Fibroblast of skin of left quadriceps (primary cell): Measurements from ENCODE around the gene PTRHD1.
A peak's percentile ranks its signal among the peaks of the same experiment; 100 is the strongest.
"Not testable (repeated sequence)": the region's sequence is repeated elsewhere in the genome, so short reads cannot be mapped to it uniquely, and the experiment has no call there.

Experiments used
- DNase-seq, 2 experiments: peaks; one replicate each; pipeline ENCODE4 v3.0.0-alpha.2; 2013; ENCODE audit warnings: low read depth in 2 of 2

Gene PTRHD1, protein sequence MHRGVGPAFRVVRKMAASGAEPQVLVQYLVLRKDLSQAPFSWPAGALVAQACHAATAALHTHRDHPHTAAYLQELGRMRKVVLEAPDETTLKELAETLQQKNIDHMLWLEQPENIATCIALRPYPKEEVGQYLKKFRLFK

DNA sequence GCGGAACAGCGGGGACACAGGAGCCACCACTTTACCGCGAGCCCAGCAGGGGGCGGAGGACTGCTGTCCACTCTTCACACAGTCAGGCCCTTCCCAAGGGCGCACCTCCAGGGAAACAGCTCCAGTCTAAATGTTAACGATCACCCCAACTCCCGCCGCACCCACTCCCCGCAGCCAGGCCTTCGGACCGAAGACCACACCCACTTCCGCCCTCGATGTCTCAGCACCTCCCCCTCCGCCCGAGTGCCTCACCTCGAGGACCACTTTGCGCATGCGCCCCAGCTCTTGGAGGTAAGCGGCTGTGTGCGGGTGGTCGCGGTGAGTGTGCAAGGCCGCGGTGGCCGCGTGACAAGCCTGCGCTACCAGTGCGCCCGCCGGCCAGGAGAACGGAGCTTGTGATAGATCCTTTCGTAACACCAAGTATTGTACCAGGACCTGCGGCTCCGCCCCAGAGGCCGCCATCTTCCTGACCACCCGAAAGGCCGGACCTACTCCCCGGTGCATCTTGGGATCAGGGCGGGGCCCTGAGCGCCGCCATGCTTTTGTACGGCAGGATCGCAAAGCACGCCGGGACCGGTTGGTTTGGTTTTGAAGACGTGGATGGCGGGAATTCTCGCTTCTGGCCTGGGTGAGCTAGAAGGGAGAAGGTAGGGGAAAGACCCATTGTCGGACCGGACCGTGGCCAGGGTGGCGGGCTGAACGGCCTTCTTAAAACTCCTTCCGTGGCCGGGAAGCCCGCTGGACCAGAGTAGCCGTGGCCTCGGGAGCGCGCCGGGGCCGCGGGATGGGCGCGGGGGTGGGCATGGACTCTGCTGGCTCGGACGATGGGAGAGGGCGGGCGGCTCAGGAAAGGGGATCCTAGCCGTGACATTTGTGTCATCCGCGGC is at the start of gene PTRHD1, which contains the start of gene CENPO:
Gene PTRHD1, minus strand, starts transcription at position 518 of the 887 bp plus-strand sequence. Its CDS starts 14 bp downstream, at position 504.
Gene CENPO, plus strand, starts transcription at position 552 of the 887 bp plus-strand sequence. CDS start 495 bp downstream, outside the sequence.
- peak; percentile 92 for DNase-seq

DNA sequence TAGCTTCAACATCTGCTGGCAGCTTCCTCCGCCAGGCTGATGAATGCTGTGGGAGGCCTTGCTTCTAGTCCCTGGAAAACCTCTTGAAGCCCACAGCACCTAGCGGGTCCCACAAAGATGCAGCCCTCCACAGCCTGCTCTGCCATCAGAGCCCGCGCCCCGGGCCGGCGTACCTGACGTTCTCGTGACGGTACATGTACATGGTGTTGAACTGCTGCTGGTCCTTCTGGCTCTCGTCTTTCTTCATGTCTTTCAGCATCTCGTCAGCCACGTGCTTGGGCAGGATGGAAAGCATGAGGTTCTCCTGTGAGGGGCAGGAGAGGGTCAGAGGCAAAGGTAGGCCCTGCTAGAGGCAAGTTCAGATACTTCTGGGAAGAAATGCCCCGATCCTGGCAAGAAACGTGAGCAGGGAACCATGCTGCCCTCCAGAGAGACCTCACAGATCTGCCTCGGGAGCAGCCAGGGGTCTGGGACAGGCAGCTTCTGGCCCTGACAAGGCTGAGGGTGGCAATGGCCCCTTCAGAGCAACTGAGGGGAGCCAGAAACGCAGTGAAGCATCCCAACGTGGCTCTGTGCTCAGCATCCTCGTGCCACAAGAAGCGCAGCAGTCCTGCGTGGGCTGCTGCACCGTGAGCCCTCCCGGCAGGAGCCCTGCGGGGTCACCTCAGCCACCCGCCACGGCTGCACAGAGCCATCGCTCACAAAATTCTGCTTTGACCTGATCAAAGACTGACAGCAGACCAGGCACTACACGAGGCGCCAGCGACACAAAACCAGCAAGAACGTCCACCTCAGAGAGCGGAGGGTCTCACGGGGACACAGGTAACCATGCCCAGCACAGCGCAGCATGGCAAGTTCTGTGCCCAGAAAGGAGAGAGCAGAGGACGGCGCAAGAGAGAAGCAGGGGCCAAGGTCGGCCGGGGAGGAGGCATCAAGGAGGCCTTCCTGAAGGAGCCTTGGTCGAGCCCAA is 49.2 kb upstream of the PTRHD1 start:
- no peak for DNase-seq

GRCh38 chr2:24840962-24841945 is 48.1 kb upstream of the PTRHD1 start:
- DNase-seq, result no peak

DNA sequence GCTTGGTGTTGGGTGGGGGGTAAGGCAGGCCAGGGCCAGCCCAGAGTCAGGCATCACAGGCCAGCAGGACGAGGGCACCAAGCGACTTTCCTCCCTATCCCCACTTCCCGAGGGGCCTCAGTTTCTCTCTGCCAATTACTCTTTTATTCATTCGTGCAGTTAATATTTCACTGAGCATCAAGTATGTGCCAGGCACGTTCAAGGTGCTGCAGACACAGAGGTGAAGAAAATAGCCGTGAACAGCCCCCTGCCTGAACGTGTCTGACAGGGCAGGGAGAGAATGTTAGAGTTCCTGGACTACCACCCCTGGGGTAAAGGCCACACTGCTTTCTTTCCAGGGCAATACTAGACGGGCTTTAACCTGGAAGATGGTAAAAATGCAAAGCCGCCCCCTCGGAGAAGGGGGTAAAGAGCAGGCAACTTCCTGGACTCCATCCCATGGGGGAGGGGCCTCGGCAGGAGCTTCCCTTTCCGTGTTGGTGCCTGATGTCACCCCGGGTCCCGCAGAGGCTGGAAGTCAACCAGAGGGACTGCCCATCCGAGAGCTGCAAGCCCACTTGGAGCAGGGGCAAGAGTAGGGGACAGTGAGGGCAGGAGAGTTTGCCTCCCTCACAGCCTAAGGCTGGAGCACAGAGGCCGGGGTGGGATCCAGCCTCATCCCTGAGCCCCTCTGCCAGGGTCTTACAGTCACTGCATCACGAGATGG is 47.1 kb upstream of the PTRHD1 start:
- DNase-seq, result no peak

DNA sequence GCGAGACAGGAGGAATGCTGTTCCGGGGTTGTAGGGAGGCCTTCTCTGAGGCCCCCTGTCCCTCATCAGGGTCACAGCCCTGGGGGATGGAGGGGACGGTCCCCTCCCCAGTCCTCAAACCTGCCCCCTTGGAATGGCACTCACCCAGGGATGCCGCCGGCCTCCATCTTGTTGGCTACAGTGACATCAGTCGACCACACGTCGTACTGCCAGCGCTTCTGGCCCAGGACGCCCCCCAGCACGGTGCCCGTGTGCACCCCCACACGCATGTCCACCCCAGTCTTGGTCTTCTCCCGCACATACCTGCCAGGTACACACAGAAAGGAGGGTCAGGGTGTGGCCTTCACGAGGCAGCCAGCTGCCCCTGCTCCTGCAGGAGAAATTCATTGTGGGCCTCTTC is 46.5 kb upstream of the PTRHD1 start:
- DNase-seq, result no peak

- no peak for DNase-seq
Measured at GRCh38 chr2:24838541-24838940, 45.4 kb upstream of the PTRHD1 start.

DNA sequence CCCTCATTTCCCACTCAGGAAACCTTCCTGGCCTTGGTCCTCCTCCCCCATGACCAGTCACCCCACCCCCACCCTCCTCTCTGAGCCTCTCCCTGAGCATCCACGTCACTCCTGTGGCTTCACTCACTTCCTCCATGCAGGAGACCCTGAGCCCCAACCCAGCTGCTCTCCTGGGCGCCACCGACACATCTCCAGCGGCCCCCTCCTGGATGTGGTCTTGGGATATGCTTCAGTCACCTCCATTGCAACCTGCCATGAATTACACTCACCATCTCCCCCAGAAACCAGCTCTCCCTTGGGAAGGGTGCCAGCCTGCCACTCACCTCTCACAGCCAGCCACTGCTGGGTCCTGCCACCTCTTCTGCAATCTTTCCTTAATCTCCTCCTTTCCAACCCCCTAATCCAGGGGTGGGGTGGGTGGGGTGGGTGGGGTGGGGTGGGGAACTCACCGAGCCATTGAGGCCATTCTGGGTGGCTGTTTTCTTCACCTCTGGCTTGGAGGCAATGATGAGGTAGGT is 44.9 kb upstream of the PTRHD1 start:
- no peak for DNase-seq

DNA sequence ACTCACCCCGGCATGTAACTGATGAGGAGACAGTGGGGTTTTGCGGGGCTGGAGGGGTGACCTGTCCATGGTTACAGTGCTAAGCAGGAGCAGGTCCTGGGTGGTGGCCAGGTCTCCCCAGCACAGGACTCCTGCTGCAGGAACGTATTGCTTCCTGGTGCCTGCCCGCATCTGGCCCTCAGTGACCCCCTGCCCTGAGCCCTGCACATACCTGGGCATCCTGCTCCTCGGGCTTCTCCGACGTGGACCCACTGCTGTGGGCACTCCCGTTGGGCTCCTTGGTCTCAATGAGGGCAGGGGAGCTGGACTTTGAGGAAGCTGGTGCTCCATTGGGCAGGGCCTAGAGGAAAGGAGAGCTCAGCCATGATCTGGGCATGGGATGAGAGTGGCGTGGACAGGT is 43.5 kb upstream of the PTRHD1 start:
- DNase-seq, result no peak

DNA sequence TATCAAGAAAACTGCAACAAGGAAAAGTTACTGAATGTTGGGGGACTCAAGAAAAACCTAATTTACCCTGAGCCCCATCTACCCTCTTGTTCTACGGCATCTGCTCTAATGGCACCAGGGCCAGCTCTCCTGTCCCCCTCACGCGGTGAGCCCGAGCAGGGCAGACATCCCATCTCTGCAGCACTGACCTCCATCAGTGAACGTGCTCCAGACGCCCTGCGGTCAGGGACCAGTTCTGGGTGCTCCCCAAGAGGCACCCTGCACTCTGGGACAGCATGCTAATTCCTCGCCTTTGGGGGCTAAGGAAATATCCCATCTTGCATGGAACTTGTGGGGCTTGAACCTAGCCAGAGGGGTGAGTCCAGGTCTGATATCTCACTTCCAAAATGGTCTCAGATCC is 43.0 kb upstream of the PTRHD1 start:
- DNase-seq, result no peak

GRCh38 chr2:24835411-24835810 is 42.2 kb upstream of the PTRHD1 start:
- not testable (repeated sequence) for DNase-seq

DNA sequence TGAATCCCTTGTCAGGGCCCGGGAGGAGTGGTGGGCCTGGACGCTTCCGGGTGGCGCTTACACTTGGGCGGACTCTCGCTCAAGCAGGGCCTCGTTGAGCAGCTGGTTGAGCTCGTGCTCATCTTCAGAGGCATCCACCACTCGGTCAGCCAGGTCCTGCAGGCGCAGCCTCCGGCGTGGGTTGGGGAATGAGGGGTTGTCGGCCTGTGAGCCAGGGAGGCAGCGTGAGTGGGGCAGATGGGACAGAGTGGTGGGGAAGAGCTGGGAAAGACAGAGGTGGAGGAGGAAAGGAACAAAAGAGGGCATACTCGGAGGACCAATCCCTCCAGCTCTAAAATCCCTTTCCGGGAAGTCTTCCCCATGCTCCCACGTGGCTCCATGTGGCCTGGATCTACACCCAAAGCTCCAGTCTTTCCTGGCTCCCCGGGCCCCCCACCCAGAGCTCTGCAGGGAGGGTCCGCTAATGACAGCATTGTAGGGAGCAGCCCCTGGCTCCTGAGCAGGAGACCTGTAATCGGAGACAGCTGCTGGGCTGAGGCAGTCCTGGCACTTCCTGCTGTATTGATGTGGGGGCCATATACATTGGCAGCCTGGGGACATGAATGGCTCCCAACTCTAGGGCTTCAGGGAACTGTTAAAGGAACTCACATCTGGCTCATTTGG is 41.7 kb upstream of the PTRHD1 start:
- no peak for DNase-seq

DNA sequence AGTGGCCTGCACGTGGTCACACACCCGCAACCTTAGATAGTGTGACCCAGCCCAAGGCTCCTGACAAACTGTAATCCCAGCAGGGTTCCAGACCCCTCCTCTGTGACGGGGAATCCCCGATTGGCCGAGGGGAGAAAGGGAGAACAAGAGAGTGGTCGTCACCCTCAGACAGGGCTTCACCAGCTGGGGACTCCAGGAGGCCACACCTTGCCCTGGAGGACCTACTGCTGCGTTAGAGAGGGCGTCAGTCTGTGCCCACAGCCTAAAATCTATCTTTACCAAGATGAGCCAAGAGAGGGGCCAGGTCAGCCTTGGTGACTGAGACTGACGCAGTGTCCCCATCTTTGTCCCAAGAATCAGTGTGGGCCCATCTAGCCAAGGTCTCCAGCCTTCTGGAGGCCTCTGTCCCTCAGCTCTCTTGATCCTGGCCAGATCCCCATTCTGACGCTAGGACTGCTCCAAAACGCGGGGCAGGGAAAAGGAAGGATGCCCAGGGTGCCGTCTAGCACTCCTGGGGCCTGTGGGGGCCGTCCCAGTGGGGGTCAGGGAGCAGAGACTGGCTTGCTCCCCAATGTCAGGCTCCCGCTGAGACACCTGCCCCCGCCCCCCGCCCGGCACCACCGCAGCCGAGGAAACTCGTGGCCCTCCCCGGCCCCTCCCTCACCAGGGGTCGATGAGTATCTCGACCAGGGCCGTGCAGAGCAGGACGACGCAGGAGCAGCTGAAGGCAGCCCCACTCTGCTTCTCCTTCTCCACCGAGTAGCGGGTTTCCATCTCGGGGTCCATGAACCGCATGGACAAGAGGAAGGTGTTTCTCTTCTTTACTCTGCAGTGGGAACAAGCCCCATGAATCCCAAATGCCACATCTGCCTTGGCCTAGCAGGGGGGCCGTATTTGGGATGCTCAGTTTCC is 40.9 kb upstream of the PTRHD1 start:
- no peak for DNase-seq

DNA sequence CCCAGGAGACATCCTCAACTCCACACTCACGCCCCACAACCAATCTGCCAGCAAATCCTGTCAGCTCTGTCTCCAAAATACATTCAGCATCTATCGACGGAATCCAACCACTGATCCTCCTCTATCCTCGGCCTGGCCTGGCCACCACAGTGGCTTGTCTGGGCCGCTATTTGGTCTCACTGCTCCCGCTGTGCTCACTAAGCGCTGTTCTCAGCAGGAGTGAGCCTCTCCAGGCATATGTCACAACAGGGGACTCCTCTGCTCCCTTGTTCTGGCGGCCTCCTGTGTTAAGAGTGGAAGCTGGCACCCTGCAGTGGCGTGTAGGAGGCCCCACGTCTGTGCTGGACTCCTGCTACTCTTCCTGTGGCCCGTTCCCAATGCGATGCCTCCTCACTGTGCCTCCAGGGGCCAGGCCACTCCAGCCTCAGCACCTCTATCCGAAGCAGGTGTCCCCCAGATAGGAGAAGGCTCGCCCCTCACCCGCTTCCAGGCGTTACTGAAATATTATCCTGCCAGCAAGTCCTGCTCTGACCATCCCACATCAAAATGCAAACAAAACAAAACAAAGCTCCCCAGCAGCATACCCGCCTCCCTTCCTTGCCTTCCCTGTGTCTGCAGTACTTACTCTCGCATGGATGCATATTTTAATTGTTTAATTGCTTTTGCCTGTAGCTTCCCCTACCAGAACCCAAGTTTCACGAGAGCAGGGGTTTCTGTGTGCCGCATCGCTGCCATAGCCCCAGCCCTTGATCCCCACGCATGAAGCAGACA is 39.9 kb upstream of the PTRHD1 start:
- DNase-seq, result no peak

GRCh38 chr2:24832521-24832920 is 39.3 kb upstream of the PTRHD1 start:
- DNase-seq, result no peak

- DNase-seq, result no peak
Measured at GRCh38 chr2:24832073-24832461, 38.9 kb upstream of the PTRHD1 start.

- no peak for DNase-seq
Measured at GRCh38 chr2:24831221-24832072, 38.3 kb upstream of the PTRHD1 start.

- no peak for DNase-seq
Measured at GRCh38 chr2:24830786-24831185, 37.6 kb upstream of the PTRHD1 start.
